Stimulated activated CD8-positive, alpha-beta memory T cell treated with anti-CD3 and anti-CD28 coated beads, Interleukin-12 subunit alpha, Interleukin-12 subunit beta, amount 100 ng/mL, for 1 hour (primary cell): ENCODE data around the gene CHML.

Experiments
- DNase-seq: peaks from one replicate; pipeline ENCODE4 v3.0.0-alpha.2; 2020; ENCODE audit warnings: low read depth

The CHML gene

DNA sequence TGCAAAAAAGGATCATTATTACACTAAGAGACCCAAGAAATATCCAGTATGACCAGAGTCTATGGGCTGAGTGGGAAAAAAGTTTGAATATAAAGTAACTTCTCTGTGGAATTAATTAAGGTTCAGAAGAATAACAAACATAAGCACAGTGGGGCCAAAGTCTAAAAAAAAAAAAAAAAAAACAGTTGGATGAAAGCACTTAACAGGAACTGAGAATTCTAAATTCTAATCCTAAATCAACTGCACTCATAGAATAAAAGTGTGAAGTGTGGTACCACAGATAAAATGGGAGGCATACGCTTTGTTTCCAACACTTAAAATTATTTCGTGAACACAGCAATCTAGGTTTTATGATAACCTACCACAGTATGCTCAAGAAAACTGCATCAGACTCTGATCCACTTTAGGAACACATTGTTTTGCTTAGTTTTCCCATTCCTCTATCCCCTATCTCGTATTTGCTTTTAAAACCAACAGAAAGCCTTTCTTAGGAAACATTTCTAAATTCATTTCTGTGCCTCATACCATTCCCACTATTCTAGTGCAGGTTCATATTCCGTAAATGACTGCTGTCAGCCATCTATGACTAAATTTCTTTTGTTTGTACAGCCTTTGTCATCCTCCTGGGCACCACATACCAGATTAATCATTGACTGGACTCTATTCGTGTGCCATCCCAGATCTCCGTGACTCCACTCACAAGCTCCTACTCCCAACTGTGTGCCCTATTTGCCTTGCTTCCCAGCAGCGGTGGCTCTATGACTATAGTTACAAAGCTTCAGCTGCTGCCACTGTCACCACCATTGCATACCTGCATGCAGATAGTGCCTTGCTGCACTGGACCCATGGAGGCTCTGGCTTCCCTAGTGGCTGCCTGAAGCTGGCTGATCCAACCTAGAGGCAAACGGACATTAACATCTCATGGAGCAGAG lies 24.9 kb downstream of the CHML start:
- DNase-seq, result no peak

GRCh38 chr1:241614572-241614971 lies 25.6 kb downstream of the CHML start:
- no peak for DNase-seq

GRCh38 chr1:241614144-241614543 lies 26.0 kb downstream of the CHML start:
- no peak for DNase-seq

- no peak for DNase-seq
These were observed 27.4 kb downstream of the CHML start for GRCh38 chr1:241612533-241613477.

GRCh38 chr1:241611736-241612135 lies 28.4 kb downstream of the CHML start:
- DNase-seq, result no peak

DNA sequence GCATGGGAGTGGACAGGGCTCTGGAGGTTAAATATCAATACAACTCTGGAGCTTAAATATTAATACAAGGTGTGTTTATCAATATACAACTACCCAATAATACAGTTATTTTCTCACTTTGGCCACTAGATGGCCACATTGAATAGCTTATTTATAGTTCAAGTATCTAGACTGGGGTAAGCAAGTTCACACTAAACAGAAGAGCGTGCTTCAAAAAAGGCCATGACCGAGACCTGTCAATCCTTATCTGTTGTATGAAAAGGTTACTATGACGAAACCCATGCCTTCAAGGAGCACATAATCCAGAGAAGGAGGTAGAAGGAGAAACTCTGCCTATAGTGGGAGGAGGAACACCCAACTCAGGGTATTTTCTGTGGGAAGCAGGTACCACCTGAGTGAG lies 29.1 kb downstream of the CHML start:
- DNase-seq, result no peak

DNA sequence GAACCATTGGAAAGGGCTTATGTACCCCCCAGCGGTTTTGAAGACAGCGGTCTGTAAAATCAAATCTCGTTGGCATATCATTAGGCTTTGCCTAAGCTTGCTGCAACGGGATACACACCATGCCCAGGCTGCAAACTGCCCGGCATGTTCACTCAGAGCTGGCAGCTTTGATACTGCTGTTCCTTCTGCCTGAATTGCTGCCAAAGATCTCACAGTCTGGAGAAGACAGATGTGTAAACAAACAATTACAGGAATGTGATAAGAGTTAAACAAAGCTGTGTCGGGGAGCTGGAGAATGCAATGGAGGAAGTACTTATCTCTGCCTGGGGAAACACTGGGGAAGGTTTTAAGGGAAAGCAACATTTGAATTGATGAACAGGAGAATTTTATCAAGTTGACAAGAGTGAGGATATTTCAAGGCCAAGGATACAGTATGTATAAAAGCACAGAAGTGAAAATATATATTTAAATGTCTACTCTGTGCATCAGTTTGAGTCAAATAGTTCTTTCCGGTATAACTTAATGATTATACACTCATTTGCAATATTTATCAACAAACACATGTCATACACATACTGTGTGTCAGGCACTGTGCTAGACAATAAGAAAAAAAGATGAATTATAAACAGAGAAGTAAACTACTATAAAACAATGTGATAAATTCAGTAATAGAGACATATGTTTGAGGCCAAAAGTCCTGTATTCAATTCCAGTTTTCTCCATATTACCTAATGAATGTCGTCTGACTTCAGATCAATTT lies 29.9 kb downstream of the CHML start:
- no peak for DNase-seq

DNA sequence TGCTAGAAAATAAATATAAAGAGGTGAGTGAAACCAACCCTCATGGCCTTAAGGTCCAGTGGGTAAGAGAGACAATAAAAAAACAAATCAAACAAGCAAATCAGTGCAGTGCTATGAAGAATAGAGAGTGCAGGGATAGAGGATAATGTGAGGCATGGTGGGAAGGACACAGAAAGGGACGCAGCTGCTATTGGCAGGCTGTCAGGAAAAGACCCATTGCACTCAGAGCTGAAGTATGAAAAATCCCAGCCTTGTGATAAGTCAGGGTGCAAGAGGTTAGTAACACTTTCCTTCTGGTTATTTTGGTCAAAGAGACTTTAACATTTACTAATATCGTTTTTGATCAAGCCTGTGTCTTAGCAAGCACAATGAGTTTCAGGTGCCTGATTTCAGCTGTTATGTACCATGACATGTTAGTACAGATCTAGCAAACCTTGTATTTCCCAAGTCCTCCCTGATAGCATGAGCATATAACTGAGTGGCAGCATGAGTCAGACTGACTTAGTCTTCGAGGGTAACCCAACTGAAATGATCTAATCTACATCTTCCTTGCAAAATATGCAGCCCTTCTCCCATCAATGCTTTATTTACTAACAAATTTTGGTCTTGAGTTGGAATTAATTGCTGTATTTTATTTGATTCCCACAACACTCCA lies 31.7 kb downstream of the CHML start:
- DNase-seq, result no peak

GRCh38 chr1:241607497-241607896 lies 32.7 kb downstream of the CHML start:
- no peak for DNase-seq

GRCh38 chr1:241606544-241606943 lies 33.6 kb downstream of the CHML start:
- DNase-seq, result no peak

DNA sequence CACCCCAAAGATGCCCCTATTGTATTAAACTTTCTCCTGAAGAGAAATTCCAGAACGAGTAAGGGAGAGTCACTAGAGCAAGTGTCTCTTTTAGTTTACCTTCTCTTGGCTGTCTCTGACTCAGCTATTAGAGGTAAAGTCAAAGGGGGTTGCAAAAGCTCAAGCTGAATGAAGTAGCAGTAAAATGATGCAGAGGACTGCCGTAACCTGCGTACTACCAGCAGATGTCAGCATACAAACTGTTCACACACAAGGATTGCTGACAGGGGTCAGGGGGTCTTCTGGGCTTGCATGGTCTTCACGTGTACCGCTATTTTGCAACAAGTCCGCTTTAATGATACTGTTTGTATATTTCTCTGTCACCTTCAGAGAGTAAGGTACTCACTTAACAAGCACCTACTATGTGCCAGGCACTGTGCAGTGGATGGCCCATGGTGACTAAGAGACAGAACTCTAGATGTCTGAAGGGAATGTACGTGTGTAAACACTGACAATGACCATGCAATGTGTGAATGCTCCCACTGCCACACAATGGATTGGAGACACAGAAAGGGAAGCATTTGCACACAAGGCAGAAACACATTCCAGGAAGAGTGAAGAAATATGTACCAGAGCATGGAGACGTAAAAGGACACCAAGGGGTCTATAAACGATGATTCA lies 34.9 kb downstream of the CHML start:
- DNase-seq, result no peak

GRCh38 chr1:241603731-241604245 lies 36.4 kb downstream of the CHML start:
- DNase-seq, result no peak

- DNase-seq, result no peak
These were observed 39.7 kb downstream of the CHML start for GRCh38 chr1:241600496-241600901.

GRCh38 chr1:241598249-241598648 lies 41.9 kb downstream of the CHML start:
- no peak for DNase-seq

DNA sequence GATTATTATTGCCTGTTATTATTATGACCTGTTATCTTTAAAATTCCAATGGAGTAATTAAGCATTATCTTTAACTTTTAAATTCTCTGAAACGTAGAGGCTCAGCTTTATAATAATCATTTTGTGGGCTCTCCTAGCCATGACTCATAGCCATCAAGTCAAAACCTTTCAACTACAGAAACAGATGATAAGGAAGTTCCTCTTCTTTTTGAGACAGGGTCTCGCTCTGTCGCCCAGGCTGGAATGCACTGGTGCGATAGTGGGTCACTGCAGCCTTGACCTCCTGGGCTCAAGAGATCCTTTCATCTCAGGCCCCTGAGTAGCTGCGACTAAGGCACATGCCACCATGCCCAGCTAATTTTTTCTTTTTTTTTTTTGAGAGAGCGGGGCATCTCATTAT lies 43.5 kb downstream of the CHML start:
- DNase-seq, result no peak

- DNase-seq, result no peak
These were observed 47.0 kb downstream of the CHML start for GRCh38 chr1:241593186-241593585.

GRCh38 chr1:241592273-241592958 lies 47.8 kb downstream of the CHML start:
- no peak for DNase-seq

- DNase-seq, result no peak
These were observed 48.4 kb downstream of the CHML start for GRCh38 chr1:241591736-241592135.

GRCh38 chr1:241591317-241591716 lies 48.9 kb downstream of the CHML start:
- no peak for DNase-seq

GRCh38 chr1:241590719-241591118 lies 49.5 kb downstream of the CHML start:
- DNase-seq, result no peak
